Measurements from ENCODE around the gene CD300E. TPM values are rescaled to one million over a fixed set of nuclear protein-coding genes. Genes with fewer than 3 reads are reported as not detected.

CD300E gene
- total RNA-seq, 1 experiment from 2014 or later = not detected

- ChIA-PET CTCF (no interaction called here), POLR2A (ENCODE audit: low non-redundant PET) (no interaction called here)
- Histone ChIP-seq H3K36me3 (ENCODE audit: insufficient read depth, low read length, poor library complexity, severe bottlenecking) (no peaks in the 10 kb centered on the region), H3K4me1 (ENCODE audit: insufficient read depth, low read length, poor library complexity, severe bottlenecking) (no peaks in the 10 kb centered on the region), H3K27ac (ENCODE audit: low read depth, low read length, poor library complexity, severe bottlenecking) (no peak overlapping the region), H3K9me3 (ENCODE audit: low read depth, low read length, poor library complexity, severe bottlenecking) (no peaks in the 10 kb centered on the region), H3K27me3 (replicated peaks; ENCODE audit: insufficient read depth, low read depth, low read length, poor library complexity) (peaks cover 34% of the 10 kb centered on the region), H3K4me3 (ENCODE audit: low read depth, low read length, poor library complexity, severe bottlenecking) (no peak overlapping the region)
- DNase-seq (ENCODE audit: low spot score) = no peak
- intact Hi-C loops (cut with micrococcal nuclease; ENCODE audit: unreplicated experiment) = loop anchor here (10.0 kb wide), 1 partner anchor 244 kb away; the partner anchor contains the start of genes BTBD17 and GPR142
- TF ChIP-seq, protein P1, sequence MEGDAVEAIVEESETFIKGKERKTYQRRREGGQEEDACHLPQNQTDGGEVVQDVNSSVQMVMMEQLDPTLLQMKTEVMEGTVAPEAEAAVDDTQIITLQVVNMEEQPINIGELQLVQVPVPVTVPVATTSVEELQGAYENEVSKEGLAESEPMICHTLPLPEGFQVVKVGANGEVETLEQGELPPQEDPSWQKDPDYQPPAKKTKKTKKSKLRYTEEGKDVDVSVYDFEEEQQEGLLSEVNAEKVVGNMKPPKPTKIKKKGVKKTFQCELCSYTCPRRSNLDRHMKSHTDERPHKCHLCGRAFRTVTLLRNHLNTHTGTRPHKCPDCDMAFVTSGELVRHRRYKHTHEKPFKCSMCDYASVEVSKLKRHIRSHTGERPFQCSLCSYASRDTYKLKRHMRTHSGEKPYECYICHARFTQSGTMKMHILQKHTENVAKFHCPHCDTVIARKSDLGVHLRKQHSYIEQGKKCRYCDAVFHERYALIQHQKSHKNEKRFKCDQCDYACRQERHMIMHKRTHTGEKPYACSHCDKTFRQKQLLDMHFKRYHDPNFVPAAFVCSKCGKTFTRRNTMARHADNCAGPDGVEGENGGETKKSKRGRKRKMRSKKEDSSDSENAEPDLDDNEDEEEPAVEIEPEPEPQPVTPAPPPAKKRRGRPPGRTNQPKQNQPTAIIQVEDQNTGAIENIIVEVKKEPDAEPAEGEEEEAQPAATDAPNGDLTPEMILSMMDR (conservative IDR thresholded peaks at IDR 0.05; ENCODE audit: low read depth, low read length) = no peak
- BruUV-seq (replicated peaks) = no TSS peak
Measured at GRCh38 chr17:74608511-74608910, 15.0 kb downstream of the CD300E start.

DNA sequence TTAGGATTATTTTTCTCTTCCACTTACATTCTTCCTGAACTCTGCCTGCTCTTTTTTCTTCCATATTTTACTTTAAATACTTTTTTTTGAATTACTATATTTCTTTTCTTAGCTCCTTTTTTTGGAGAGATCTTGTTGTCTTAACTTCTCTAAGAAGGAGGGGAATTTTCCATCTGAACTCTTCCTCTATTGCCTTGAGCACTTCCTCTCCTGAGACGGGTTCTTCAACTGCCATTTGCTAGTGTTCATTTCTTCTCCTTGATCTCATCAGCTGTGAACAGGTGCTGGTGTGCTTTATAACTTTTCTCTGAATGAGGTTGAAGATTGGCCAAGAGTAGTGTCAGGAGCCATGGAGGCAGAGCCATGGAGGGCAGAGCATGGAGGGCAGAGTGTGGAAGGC lies 16.3 kb downstream of the CD300E start:
- Histone ChIP-seq H3K4me1 (ENCODE audit: insufficient read depth, low read length, poor library complexity, severe bottlenecking) (no peaks in the 10 kb centered on the region), H3K9me3 (ENCODE audit: low read depth, low read length, poor library complexity, severe bottlenecking) (no peaks in the 10 kb centered on the region), H3K4me3 (ENCODE audit: low read depth, low read length, poor library complexity, severe bottlenecking) (no peak overlapping the region), H3K27ac (ENCODE audit: low read depth, low read length, poor library complexity, severe bottlenecking) (no peak overlapping the region), H3K27me3 (replicated peaks; ENCODE audit: insufficient read depth, low read depth, low read length, poor library complexity) (peaks cover 40% of the 10 kb centered on the region), H3K36me3 (ENCODE audit: insufficient read depth, low read length, poor library complexity, severe bottlenecking) (no peaks in the 10 kb centered on the region)
- BruUV-seq (replicated peaks) = no TSS peak
- CTCF ChIA-PET = no interaction called here
- intact Hi-C loops (cut with micrococcal nuclease; ENCODE audit: unreplicated experiment) = loop anchor here (10.0 kb wide), 1 partner anchor 242 kb away; the partner anchor contains the start of genes BTBD17 and GPR142
- TF ChIP-seq EZH2 (IDR thresholded peaks at IDR 0.05; ENCODE audit: borderline replicate concordance, low read depth, low read length, poor library complexity, severe bottlenecking) = no peak
- TF ChIP-seq, protein P1 (conservative IDR thresholded peaks at IDR 0.05; ENCODE audit: low read depth, low read length) = no peak
- DNase-seq (ENCODE audit: low spot score) = no peak
- POLR2A ChIA-PET (ENCODE audit: low non-redundant PET) = no interaction called here

DNA sequence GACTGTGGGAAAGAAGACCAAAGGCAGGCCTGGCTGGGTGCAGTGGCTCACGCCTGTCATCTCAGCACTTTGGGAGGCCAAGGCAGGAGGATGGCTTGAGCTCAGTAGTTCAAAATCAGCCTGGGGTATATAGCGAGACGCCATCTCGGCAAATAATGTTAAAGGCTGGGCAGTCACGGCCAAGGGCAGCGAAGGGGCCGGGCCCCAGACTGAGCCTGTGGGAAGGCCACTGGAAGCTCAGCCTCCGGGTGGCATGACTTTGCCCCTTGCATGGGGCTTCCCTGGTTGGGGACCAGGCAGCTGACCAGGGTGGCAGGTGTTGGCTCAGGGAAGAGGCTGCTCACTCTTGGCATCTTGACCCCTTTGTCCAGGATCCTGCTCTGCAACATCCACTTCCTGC lies 17.5 kb downstream of the CD300E start:
- no peak overlapping the region for H3K27ac ChIP-seq (ENCODE audit: low read depth, low read length, poor library complexity, severe bottlenecking)
- H3K27me3 ChIP-seq (replicated peaks; ENCODE audit: insufficient read depth, low read depth, low read length, poor library complexity) = peaks cover 41% of the 10 kb centered on the region
- H3K36me3 ChIP-seq (ENCODE audit: insufficient read depth, low read length, poor library complexity, severe bottlenecking) = no peaks in the 10 kb centered on the region
- POLR2A ChIA-PET (ENCODE audit: low non-redundant PET) = no interaction called here
- H3K4me1 ChIP-seq (ENCODE audit: insufficient read depth, low read length, poor library complexity, severe bottlenecking) = no peaks in the 10 kb centered on the region
- BruUV-seq (replicated peaks) = no TSS peak
- no peak for DNase-seq (ENCODE audit: low spot score)
- intact Hi-C loops (cut with micrococcal nuclease; ENCODE audit: unreplicated experiment) = loop anchor here (10.0 kb wide), 1 partner anchor 241 kb away; the partner anchor contains the start of genes BTBD17 and GPR142
- H3K9me3 ChIP-seq (ENCODE audit: low read depth, low read length, poor library complexity, severe bottlenecking) = no peaks in the 10 kb centered on the region
- no peak overlapping the region for H3K4me3 ChIP-seq (ENCODE audit: low read depth, low read length, poor library complexity, severe bottlenecking)
- TF ChIP-seq EZH2 (IDR thresholded peaks at IDR 0.05; ENCODE audit: borderline replicate concordance, low read depth, low read length, poor library complexity, severe bottlenecking) = no peak
- TF ChIP-seq, protein P1 (conservative IDR thresholded peaks at IDR 0.05; ENCODE audit: low read depth, low read length) = no peak
- CTCF ChIA-PET = no interaction called here

All from A673 (cell line).